AG10803 (cell line): ENCODE results near the gene SLC40A1.

Experiments
- DNase-seq: peaks from one replicate; pipeline ENCODE4 v3.0.0; 2010; ENCODE audit warnings: low read depth
- H3K4me3 ChIP-seq: 2 replicates; pipeline ENCODE4 v1.5.1; 2011; ENCODE audit warnings: mild to moderate bottlenecking, low read length, control low read depth
- CTCF ChIP-seq: conservative IDR thresholded peaks from 2 replicates; pipeline ENCODE4 v1.5.1; 2011; ENCODE audit warnings: mild to moderate bottlenecking, low read length, control low read depth, inconsistent platforms

The SLC40A1 gene

GRCh38 chr2:189553504-189554088 is 27.0 kb downstream of the SLC40A1 start:
- DNase-seq: no peak

GRCh38 chr2:189552991-189553404 is 27.6 kb downstream of the SLC40A1 start:
- H3K4me3 ChIP-seq: no peak overlapping the region
- TF ChIP-seq CTCF: no peak
- DNase-seq: no peak

More at GRCh38 chr2:189553504-189554088, 27.0 kb downstream of the SLC40A1 start:
- H3K4me3 ChIP-seq: no peak overlapping the region
- TF ChIP-seq CTCF: no peak

DNA sequence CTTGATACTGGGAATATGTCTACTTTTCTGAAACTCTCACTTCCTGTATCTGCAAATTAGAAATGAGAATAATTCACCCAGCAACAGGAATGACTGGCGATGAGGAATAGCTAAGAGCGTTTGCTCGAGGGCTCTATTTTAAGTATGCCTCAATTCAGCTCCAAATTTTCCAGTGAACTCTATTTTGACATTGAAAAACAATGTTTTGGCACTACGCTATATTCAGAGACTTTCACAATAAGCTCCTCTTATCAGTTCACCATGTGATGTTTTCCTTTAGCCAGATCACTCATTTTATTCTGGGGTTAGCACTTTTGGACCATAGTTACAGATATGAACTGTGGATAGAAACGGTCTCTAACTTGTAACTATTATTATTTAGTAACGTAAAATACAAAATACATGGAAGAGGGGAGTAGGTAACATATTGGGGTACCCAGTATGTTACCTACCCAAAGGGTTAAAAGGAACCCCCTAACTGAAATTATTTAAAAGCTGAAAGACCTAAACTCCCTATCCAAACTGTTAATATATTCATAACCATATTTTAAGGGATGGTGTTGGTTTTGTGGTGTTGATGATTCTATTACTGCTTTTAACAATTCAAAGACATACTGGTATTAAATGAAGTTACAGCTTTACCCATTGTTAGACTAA is 28.1 kb downstream of the SLC40A1 start:
- no peak for TF ChIP-seq CTCF
- no peak overlapping the region for H3K4me3 ChIP-seq
- no peak for DNase-seq

DNA sequence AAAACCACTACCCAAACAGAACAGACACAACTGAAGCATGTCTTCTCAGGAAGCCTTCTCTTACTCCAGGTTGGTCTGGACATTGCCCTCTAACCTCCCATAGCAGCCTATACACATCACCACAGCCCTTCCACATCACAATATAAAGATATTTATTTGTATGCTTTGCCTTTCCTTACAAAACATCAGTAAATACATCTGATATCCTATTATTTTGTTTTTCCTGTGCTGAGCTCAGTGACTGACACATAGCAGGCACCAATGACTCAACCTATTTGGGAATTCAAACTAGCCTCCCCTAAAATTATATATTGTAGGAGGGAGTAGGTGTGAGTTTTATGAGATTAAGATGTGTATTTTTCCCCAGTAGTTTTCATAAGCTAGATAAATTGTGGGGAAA is 28.8 kb downstream of the SLC40A1 start:
- DNase-seq: no peak
- no peak for TF ChIP-seq CTCF
- no peak overlapping the region for H3K4me3 ChIP-seq

GRCh38 chr2:189549449-189549832 is 31.1 kb downstream of the SLC40A1 start:
- TF ChIP-seq CTCF: no peak
- DNase-seq: peak; percentile 94
- no peak overlapping the region for H3K4me3 ChIP-seq

DNA sequence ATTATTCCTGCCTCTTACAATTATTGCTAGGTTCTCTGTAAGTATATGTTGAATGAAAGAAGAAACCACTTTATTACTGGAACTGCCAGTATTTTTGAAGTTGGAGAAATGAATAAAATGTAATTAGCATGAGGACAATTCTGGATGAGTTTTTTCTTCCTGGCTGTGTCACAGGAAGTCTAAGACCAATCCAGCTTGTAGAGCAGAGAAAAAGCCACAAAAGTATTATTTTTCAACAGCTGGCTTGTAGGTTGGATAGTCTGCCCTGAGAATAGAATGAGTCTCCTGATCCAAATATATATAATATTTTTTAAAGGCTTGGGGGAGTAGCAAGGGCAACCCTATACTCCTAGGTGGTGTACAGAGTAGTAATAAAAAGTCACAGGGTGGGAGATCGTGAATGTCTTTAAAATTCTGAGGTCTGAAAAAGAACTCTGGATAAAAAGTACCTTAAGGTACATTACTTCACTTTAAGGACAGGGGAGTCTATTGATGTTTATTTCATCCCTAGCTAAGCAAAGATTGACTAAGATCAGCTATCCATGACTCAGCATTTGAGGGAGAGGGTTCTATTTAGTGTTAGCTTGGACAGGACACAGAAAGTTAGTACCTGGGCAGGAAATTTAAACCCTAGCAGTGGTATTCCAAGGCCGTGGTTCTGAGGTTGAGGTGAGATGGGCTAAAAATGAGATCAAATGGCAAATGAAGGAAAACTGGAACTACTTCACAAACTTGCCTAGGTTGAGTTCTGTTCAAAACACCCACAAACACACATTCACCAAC is 31.7 kb downstream of the SLC40A1 start:
- peak; percentile 41 for DNase-seq
- TF ChIP-seq CTCF: no peak
- no peak overlapping the region for H3K4me3 ChIP-seq
